Iris pigment epithelial cell (primary cell): ENCODE results near the gene ZNF222.

Experiments
- DNase-seq: peaks from one replicate; pipeline ENCODE4 v3.0.0-alpha.2; 2011; ENCODE audit warnings: low read depth

ZNF222 gene

GRCh38 chr19:44025217-44025936 is at the start of gene ZNF222:
Gene ZNF222, plus strand, starts transcription at chr19:44025379. Its CDS starts 58 bp downstream, at chr19:44025437.
- DNase-seq = peak; percentile 93

- DNase-seq = no peak
These were observed 48.4 kb upstream of the ZNF222 start for GRCh38 chr19:43976732-43977131.

GRCh38 chr19:43983544-43983911 is 41.7 kb upstream of the ZNF222 start:
- DNase-seq = no peak

- DNase-seq = peak; percentile 98
These were observed 41.1 kb upstream of the ZNF222 start, which contains the start of gene ZNF155 for GRCh38 chr19:43983912-43984686. Gene ZNF155, plus strand, starts transcription at chr19:43984188. Its CDS starts 4,356 bp downstream, at chr19:43988544.

- DNase-seq = no peak
These were observed 40.5 kb upstream of the ZNF222 start for GRCh38 chr19:43984687-43985000.

GRCh38 chr19:43997631-43998290 is 27.4 kb upstream of the ZNF222 start:
- DNase-seq = peak; percentile 14

GRCh38 chr19:44002212-44002565 is 23.0 kb upstream of the ZNF222 start:
- peak; percentile 24 for DNase-seq

GRCh38 chr19:44002566-44003460 is 22.4 kb upstream of the ZNF222 start, which contains the start of gene ZNF230:
Gene ZNF230, plus strand, starts transcription at chr19:44002957. Its CDS starts 4,122 bp downstream, at chr19:44007079.
- DNase-seq = peak; percentile 98

GRCh38 chr19:44003461-44004009 is 21.6 kb upstream of the ZNF222 start:
- peak; percentile 22 for DNase-seq

- DNase-seq = peak; percentile 75
These were observed 19.2 kb upstream of the ZNF222 start for GRCh38 chr19:44005973-44006372.

GRCh38 chr19:44007473-44007872 is 17.7 kb upstream of the ZNF222 start:
- DNase-seq = no peak

GRCh38 chr19:44010468-44010867 is 14.7 kb upstream of the ZNF222 start:
- no peak for DNase-seq

- DNase-seq = no peak
These were observed 5.7 kb upstream of the ZNF222 start for GRCh38 chr19:44019498-44019897.

GRCh38 chr19:44021221-44021620 is 4.0 kb upstream of the ZNF222 start:
- no peak for DNase-seq

GRCh38 chr19:44024900-44025216 is 321 bp upstream of the ZNF222 start:
- DNase-seq = no peak

- no peak for DNase-seq
These were observed 1.4 kb downstream of the ZNF222 start for GRCh38 chr19:44026622-44027021.

GRCh38 chr19:44032001-44032610 is 6.9 kb downstream of the ZNF222 start:
- no peak for DNase-seq

- DNase-seq = no peak
These were observed 17.0 kb downstream of the ZNF222 start for GRCh38 chr19:44042147-44042546.

- peak; percentile 1 for DNase-seq
These were observed 25.8 kb downstream of the ZNF222 start for GRCh38 chr19:44050740-44051649.
